ENCODE measurements around the gene KDM4B. TPM values are rescaled to one million over a fixed set of nuclear protein-coding genes. Genes with fewer than 3 reads are reported as not detected.

KDM4B gene
- total and polyA plus RNA-seq, 12 donors, result 12.4 to 35.8 (median 30.3) TPM

- WGBS, 2 donors, result 0 to 1% methylated on average over 34 to 54 of the region's 54 CpGs
- peak overlapping the region; percentile 44 to 85 (median 70) for H3K27ac ChIP-seq
- TF ChIP-seq, protein P1, sequence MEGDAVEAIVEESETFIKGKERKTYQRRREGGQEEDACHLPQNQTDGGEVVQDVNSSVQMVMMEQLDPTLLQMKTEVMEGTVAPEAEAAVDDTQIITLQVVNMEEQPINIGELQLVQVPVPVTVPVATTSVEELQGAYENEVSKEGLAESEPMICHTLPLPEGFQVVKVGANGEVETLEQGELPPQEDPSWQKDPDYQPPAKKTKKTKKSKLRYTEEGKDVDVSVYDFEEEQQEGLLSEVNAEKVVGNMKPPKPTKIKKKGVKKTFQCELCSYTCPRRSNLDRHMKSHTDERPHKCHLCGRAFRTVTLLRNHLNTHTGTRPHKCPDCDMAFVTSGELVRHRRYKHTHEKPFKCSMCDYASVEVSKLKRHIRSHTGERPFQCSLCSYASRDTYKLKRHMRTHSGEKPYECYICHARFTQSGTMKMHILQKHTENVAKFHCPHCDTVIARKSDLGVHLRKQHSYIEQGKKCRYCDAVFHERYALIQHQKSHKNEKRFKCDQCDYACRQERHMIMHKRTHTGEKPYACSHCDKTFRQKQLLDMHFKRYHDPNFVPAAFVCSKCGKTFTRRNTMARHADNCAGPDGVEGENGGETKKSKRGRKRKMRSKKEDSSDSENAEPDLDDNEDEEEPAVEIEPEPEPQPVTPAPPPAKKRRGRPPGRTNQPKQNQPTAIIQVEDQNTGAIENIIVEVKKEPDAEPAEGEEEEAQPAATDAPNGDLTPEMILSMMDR (IDR thresholded peaks at IDR 0.05), result no peak
- no peak for DNase-seq
- no peak for ATAC-seq
- no peaks in the 10 kb centered on the region for H3K36me3 ChIP-seq
- no peaks in the 10 kb centered on the region for H3K9me3 ChIP-seq
- H3K4me3 ChIP-seq, result peak overlapping the region; percentile 24 to 76 (median 70)
- no peaks in the 10 kb centered on the region for H3K27me3 ChIP-seq
- intact Hi-C loops (cut with DNase I), result loop anchor here in 2 of 10 donors (5.0 to 10.0 kb wide), 2 partner anchors 102 to 105 kb away; partner anchors contain the start of gene PLIN3 (in 2 of the 2)
- peaks cover 3 to 54% (median 38%) of the 10 kb centered on the region in 9 donors for H3K4me1 ChIP-seq
These were observed 419 bp downstream of the KDM4B start for GRCh38 chr19:4969292-4969771.

DNA sequence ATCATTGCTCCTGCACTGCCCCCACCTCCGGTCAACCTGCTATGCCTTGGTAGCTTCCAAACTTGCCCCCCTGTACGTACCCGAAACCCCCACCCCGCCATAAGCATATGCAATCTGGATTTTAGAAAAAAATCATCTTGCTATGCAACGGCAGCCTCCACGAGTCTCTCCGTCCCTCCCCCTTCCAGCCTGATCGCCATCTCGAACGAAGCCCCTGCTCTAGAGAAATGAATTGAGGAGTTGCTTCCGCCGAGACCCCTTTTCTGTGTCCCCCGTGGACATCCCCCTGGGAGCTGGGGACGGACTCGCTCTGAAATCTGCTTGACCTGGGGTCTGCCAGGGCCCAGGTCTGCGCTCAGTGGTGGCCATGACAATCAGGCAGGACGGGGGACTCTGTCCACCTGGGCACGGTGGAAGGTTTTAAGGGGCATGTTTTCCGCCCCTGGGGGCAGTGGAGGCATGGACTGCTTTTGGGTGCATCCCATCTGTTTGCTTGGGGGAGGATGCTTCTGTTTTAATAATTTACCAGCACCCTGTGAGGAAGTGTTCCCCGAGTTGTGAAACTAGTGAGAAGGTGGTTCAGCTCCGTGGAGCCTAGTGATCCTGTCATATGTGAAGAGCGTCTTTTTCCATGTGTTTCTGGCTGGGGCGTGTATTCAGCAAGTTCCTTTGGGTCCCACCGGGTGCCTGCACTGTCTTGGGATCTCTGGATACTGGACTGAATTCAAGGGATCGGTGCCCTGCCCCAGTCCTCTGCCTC is 1.0 kb downstream of the KDM4B start:
- intact Hi-C loops (cut with DNase I), result loop anchor here in 7 of 10 donors (5.0 to 10.0 kb wide), 8 partner anchors 42 to 105 kb away; partner anchors contain the start of gene PLIN3 (in 2 of the 7)
- TF ChIP-seq, protein P1 (IDR thresholded peaks at IDR 0.05), result no peak

DNA sequence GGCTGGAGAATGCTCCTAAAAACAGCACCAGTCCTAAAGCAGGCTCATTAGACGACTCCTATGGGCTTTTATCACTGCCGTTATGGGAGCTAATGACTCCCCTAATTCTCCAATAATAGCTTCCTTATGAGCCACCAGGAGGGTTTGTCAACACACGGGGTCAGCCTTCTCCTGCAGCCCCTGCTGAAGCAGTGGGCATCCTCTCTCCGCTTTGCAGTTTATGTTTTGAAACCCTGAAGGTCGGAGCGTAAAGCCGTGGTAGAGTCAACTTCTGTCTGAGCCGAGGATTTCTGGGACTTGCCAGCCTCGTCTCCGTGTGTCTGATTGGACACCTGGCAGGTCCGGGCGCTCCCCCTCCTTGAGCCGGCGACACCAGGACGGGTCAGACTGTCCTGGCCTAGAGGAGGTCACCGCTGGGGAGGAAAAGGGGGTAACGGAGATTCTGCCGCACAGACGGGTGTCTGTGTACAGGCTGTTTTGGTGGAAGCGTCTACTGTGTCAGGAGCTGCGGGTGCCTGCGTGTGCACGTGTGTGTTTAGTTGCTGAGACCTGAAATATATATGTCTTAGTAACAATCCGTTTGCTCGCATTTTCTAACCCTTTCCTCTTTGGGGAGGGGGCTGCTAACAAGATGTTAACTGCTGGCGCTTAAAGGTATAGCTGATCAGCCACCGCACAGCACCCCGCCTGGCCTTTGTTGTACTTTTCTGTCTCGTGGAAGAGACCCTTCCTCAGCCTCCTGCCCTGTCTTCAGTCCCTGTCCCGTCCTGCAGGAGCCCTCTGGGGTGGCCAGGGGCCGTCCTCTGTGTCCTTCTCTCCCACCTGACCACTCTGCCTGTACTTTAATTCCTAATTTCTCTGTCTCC is 1.9 kb downstream of the KDM4B start:
- H3K4me1 ChIP-seq, result peaks cover 3 to 69% (median 52%) of the 10 kb centered on the region in 9 donors
- TF ChIP-seq, protein P1 (IDR thresholded peaks at IDR 0.05), result no peak
- ATAC-seq (peak in 4 of 8 donors; percentile 2 to 13 (median 5)), DNase-seq (peak in 1 of 2 donors; percentile 58)
- H3K27ac ChIP-seq, result peak overlapping the region; percentile 17 to 85 (median 68)
- 13 to 14% methylated on average over 31 of the region's 31 CpGs for WGBS, 2 donors
- no peaks in the 10 kb centered on the region for H3K36me3 ChIP-seq
- H3K4me3 ChIP-seq, result peak overlapping the region; percentile 24 to 76 (median 70)
- H3K9me3 ChIP-seq, result no peaks in the 10 kb centered on the region
- H3K27me3 ChIP-seq, result no peaks in the 10 kb centered on the region
- intact Hi-C loops (cut with DNase I), result loop anchor here in 6 of 10 donors (5.0 to 10.0 kb wide), 6 partner anchors 42 to 64 kb away; no protein-coding TSS in a partner anchor

More for the DNA sequence above, 1.0 kb downstream of the KDM4B start:
- no peaks in the 10 kb centered on the region for H3K9me3 ChIP-seq
- H3K36me3 ChIP-seq, result no peaks in the 10 kb centered on the region
- ATAC-seq, result no peak
- no peaks in the 10 kb centered on the region for H3K27me3 ChIP-seq
- peak overlapping the region; percentile 17 to 85 (median 72) for H3K27ac ChIP-seq
- DNase-seq, result no peak
- H3K4me3 ChIP-seq, result peak overlapping the region; percentile 24 to 76 (median 70)
- 2 to 3% methylated on average over 25 of the region's 25 CpGs for WGBS, 2 donors
- H3K4me1 ChIP-seq, result peaks cover 3 to 60% (median 44%) of the 10 kb centered on the region in 9 donors

DNA sequence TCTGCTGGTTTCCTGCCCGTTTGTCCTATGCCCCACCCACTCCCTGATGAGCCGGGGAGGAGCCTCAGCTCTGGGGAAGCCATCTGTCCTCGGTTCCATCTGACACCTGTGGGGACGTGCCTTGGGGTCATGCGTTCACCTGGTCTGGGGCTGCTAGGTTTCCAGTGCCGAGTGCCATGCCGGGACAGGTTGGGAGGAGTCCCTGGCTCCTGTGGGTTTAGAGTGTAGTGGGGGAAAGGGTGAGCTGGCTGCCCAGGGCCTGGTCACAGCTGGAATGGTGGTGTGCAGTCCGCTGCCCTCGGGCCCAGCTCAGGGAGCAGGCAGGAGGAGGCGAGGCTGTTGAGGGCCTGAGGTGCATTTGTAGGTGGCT is 2.5 kb downstream of the KDM4B start:
- DNase-seq (no peak), ATAC-seq (no peak)
- TF ChIP-seq, protein P1 (IDR thresholded peaks at IDR 0.05), result no peak
- 34% methylated on average over 10 of the region's 10 CpGs for WGBS, 2 donors
- peaks cover 3 to 75% (median 59%) of the 10 kb centered on the region in 9 donors for H3K4me1 ChIP-seq
- intact Hi-C loops (cut with DNase I), result loop anchor here in 6 of 10 donors (5.0 to 10.0 kb wide), 6 partner anchors 41 to 63 kb away; no protein-coding TSS in a partner anchor
- H3K36me3 ChIP-seq, result no peaks in the 10 kb centered on the region
- no peaks in the 10 kb centered on the region for H3K27me3 ChIP-seq
- H3K9me3 ChIP-seq, result no peaks in the 10 kb centered on the region
- H3K27ac ChIP-seq, result peak overlapping the region in 9 of 10 donors; percentile 25 to 85 (median 69)
- H3K4me3 ChIP-seq, result peak overlapping the region in 9 of 10 donors; percentile 60 to 76 (median 72)

Measured in heart right ventricle (tissue), 16 donors.